B cell (primary cell): ENCODE measurements around the gene RDH13. TPM values are rescaled to one million over a fixed set of nuclear protein-coding genes. Genes with fewer than 3 reads are reported as not detected.

Source experiments
- ATAC-seq: fragments of 200-7000 bp; cut with Tn5 transposase; one replicate; pipeline ENCODE4 v1.10.0; 2021; ENCODE audit warnings: low read depth, mild to moderate bottlenecking, moderate number of reproducible peaks, moderate library complexity
- CTCF ChIA-PET: fragments of 350-600 bp; sonication (Branson Sonifier 250); formaldehyde crosslinking; loops from one replicate; lab custom pipeline; 2021; ENCODE audit warnings: antibody characterized with exemption, inconsistent platforms; lab: Charles Lee
- POLR2A ChIA-PET: fragments of 350-600 bp; sonication (Branson Sonifier 250); formaldehyde crosslinking; loops from one replicate; lab custom pipeline; 2021; ENCODE audit warnings: antibody characterized with exemption; lab: Charles Lee
- DNase-seq: peaks from one replicate; pipeline ENCODE4 v3.0.0; 2013
- H2AFZ ChIP-seq: 2 replicates; pipeline ENCODE4 v1.6.1; 2012; ENCODE audit warnings: mild to moderate bottlenecking, low read depth, low read length; ENCODE audit not compliant: insufficient read depth, poor library complexity, severe bottlenecking
- H3K27ac ChIP-seq, 2 donors: 1 replicate in 1 of 2; 2 replicates in 1 of 2; pipeline ENCODE4 v1.5.1; 2012 to 2013; ENCODE audit warnings: low read length in 2 of 2, mild to moderate bottlenecking in 2 of 2, moderate library complexity in 1 of 2
- H3K27me3 ChIP-seq, 4 experiments: fragments of 200-600 bp in 1 of 4; sonication (generic) in 1 of 4; replicated peaks in 1 of 4; 1 replicate in 2 of 4; 2 replicates in 2 of 4; pipeline versions ENCODE4 v1.6.1 to v1.7.0; 2013 to 2016; ENCODE audit warnings: low read length in 3 of 4, mild to moderate bottlenecking in 2 of 4, mixed read lengths in 1 of 4, moderate library complexity in 1 of 4; ENCODE audit not compliant: insufficient read depth in 4 of 4, control insufficient read depth in 3 of 4; ENCODE audit errors: control extremely low read depth in 1 of 4
- H3K36me3 ChIP-seq, 2 experiments: replicated peaks in 1 of 2; 1 replicate in 1 of 2; 2 replicates in 1 of 2; pipeline versions ENCODE4 v1.6.1 to v1.7.1; 2013; ENCODE audit warnings: low read length in 1 of 2; ENCODE audit not compliant: insufficient read depth in 2 of 2, control insufficient read depth in 1 of 2; ENCODE audit errors: control extremely low read depth in 1 of 2, extremely low read depth in 1 of 2
- H3K4me1 ChIP-seq, 2 donors: fragments of 200-600 bp in 1 of 2; sonication (generic) in 1 of 2; 1 replicate in 1 of 2; 2 replicates in 1 of 2; pipeline versions ENCODE4 v1.5.1 to v1.6.1; 2013 to 2017; ENCODE audit warnings: low read length in 2 of 2; ENCODE audit not compliant: control insufficient read depth in 2 of 2, insufficient read depth in 2 of 2
- H3K4me2 ChIP-seq: replicated peaks from 2 replicates; pipeline ENCODE3; 2012; ENCODE audit warnings: mild to moderate bottlenecking, low read depth, low read length; ENCODE audit not compliant: poor library complexity, severe bottlenecking
- H3K4me3 ChIP-seq, 5 experiments: fragments of 200-600 bp in 1 of 5; sonication (generic) in 1 of 5; 1 replicate in 3 of 5; 2 replicates in 2 of 5; pipeline versions ENCODE4 v1.5.1 to v1.7.0; 2011 to 2016; ENCODE audit warnings: low read length in 4 of 5, mild to moderate bottlenecking in 4 of 5, low read depth in 2 of 5, control low read depth in 1 of 5, moderate library complexity in 1 of 5; ENCODE audit not compliant: insufficient read depth in 1 of 5; ENCODE audit errors: control extremely low read depth in 1 of 5, extremely low read depth in 1 of 5
- H3K79me2 ChIP-seq: fragments of 200-600 bp; sonication (generic); one replicate; pipeline ENCODE4 v1.6.0; 2016; ENCODE audit warnings: low read length; ENCODE audit not compliant: control insufficient read depth, insufficient read depth
- H3K9ac ChIP-seq: fragments of 200-600 bp; sonication (generic); 2 replicates; pipeline ENCODE4 v1.6.1; 2017; ENCODE audit warnings: mild to moderate bottlenecking, low read length, moderate library complexity
- H3K9me3 ChIP-seq, 3 donors: one replicate each; pipeline versions ENCODE4 v1.6.1 to v1.7.1; 2013; ENCODE audit warnings: low read length in 2 of 3; ENCODE audit not compliant: control insufficient read depth in 2 of 3, insufficient read depth in 1 of 3; ENCODE audit errors: control extremely low read depth in 1 of 3
- H4K20me1 ChIP-seq: 2 replicates; pipeline ENCODE4 v1.6.0; 2012; ENCODE audit warnings: mild to moderate bottlenecking, low read length; ENCODE audit not compliant: insufficient read depth, control insufficient read depth, poor library complexity, severe bottlenecking
- H3K27ac Mint-ChIP-seq: one replicate; pipeline ENCODE4 v1.8.0; 2021; ENCODE audit warnings: mixed read lengths
- H3K27me3 Mint-ChIP-seq: one replicate; pipeline ENCODE4 v1.8.0; 2021; ENCODE audit warnings: mixed read lengths
- H3K4me1 Mint-ChIP-seq: one replicate; pipeline ENCODE4 v1.8.0; 2021; ENCODE audit warnings: mixed read lengths
- H3K4me3 Mint-ChIP-seq: one replicate; pipeline ENCODE4 v1.8.0; 2021; ENCODE audit warnings: mixed read lengths
- H3K9me3 Mint-ChIP-seq: one replicate; pipeline ENCODE4 v1.8.0; 2022; ENCODE audit warnings: mixed read lengths; ENCODE audit not compliant: insufficient read depth
- CTCF ChIP-seq: fragments of 200-600 bp; IDR thresholded peaks from one replicate; pipeline ENCODE4 v1.8.0; 2022; ENCODE audit warnings: antibody characterized with exemption, mild to moderate bottlenecking
- EZH2 ChIP-seq: IDR thresholded peaks from 2 replicates; pipeline ENCODE4 v1.6.1; 2012; ENCODE audit warnings: borderline replicate concordance, low read depth, mild to moderate bottlenecking, moderate library complexity, low read length; ENCODE audit not compliant: insufficient read depth, poor library complexity, severe bottlenecking
- WGBS: methylation state at CpG from one replicate; pipeline ENCODE4 v1.1.5; 2013; ENCODE audit warnings: missing lambda C conversion rate; ENCODE audit not compliant: insufficient coverage; 5-methylcytosine and 5-hydroxymethylcytosine counted together
- intact Hi-C: fragments of 100-400 bp; cut with micrococcal nuclease; formaldehyde crosslinking; loops from one replicate; pipeline ENCODE4 v1.10.0; 2022
- polyA plus RNA-seq: library from polyadenylated mRNA; depleted of rRNA; stranded (reverse); fragments of >200 nt; gene quantifications from 2 replicates; pipeline ENCODE4 v1.2.3, GENCODE V29; 2012
- total RNA-seq, 2 donors: library from RNA; stranded (reverse); fragments of 120-200 nt in 1 of 2; gene quantifications; 1 replicate in 1 of 2; 2 replicates in 1 of 2; pipeline versions ENCODE4 v1.2.3 to v1.2.4, GENCODE V29; 2013 to 2022

RDH13 gene
- total and polyA plus RNA-seq, 2 donors (not counting 1 experiment from before 2014, with no cell fraction given), result 17.5 to 20.4 TPM

- Mint-ChIP-seq H3K27ac (no peak overlapping the region), H3K4me1 (peaks cover 33% of the 10 kb centered on the region), H3K27me3 (peaks cover 63% of the 10 kb centered on the region), H3K9me3 (peaks cover 7% of the 10 kb centered on the region), H3K4me3 (peak overlapping the region; percentile 57)
- Histone ChIP-seq H3K79me2 (no peaks in the 10 kb centered on the region), H3K27me3 (peaks cover 0 to 72% (median 24%) of the 10 kb centered on the region in 4 experiments), H3K27ac (no peak overlapping the region), H3K9me3 (peaks cover 0 to 50% (median 4%) of the 10 kb centered on the region in 3 donors), H3K9ac (no peak overlapping the region), H3K4me3 (no peak overlapping the region), H3K4me2 (no peak overlapping the region), H2AFZ (no peak overlapping the region), H4K20me1 (no peaks in the 10 kb centered on the region), H3K36me3 (no peaks in the 10 kb centered on the region), H3K4me1 (peaks cover 30% of the 10 kb centered on the region in 2 donors)
- WGBS, result 94% methylated on average over 5 of the region's 5 CpGs
- TF ChIP-seq EZH2, result no peak
- intact Hi-C loops, result no loop called here
- DNase-seq (no peak), ATAC-seq (no peak)
- CTCF ChIA-PET, result interaction anchor here (1.2 kb wide), 1 partner anchor 9 kb away, joined by 3 read pairs; no protein-coding TSS in a partner anchor
- POLR2A ChIA-PET, result no interaction called here
Measured at GRCh38 chr19:55078996-55079395, 16.0 kb upstream of the RDH13 start.

GRCh38 chr19:55077106-55077505 lies 14.2 kb upstream of the RDH13 start:
- DNase-seq (no peak), ATAC-seq (no peak)
- no peak overlapping the region for H2AFZ ChIP-seq
- TF ChIP-seq EZH2 (no peak), CTCF (no peak)
- no peaks in the 10 kb centered on the region for H4K20me1 ChIP-seq
- no peak overlapping the region for H3K4me2 ChIP-seq
- intact Hi-C loops, result no loop called here
- H3K9me3 ChIP-seq, result peaks cover 0 to 45% (median 4%) of the 10 kb centered on the region in 3 donors
- H3K36me3 ChIP-seq, result no peaks in the 10 kb centered on the region
- WGBS, result no CpG with 5 or more reads among the region's 2 CpGs
- peaks cover 0 to 64% (median 22%) of the 10 kb centered on the region in 4 experiments for H3K27me3 ChIP-seq
- H3K79me2 ChIP-seq, result no peaks in the 10 kb centered on the region
- peaks cover 20 to 25% of the 10 kb centered on the region in 2 donors for H3K4me1 ChIP-seq
- H3K4me1 Mint-ChIP-seq, result peaks cover 23% of the 10 kb centered on the region
- H3K4me3 ChIP-seq, result no peak overlapping the region
- no peak overlapping the region for H3K9ac ChIP-seq
- peaks cover 62% of the 10 kb centered on the region for H3K27me3 Mint-ChIP-seq
- no peak overlapping the region for H3K27ac ChIP-seq
- peaks cover 4% of the 10 kb centered on the region for H3K9me3 Mint-ChIP-seq
- ChIA-PET POLR2A (no interaction called here), CTCF (no interaction called here)
- no peak overlapping the region for H3K27ac Mint-ChIP-seq
- H3K4me3 Mint-ChIP-seq, result no peak overlapping the region
